Endometrial microvascular endothelial cells (primary cell): ENCODE results near the gene MINK1. TPM values are rescaled to one million over a fixed set of nuclear protein-coding genes. Genes with fewer than 3 reads are reported as not detected.
"Not testable (repeated sequence)": the region's sequence is repeated elsewhere in the genome, so short reads cannot be mapped to it uniquely, and the experiment has no call there.

Experiments
- in situ Hi-C: cut with HindIII; loops from 2 replicates; pipeline ENCODE4 v1.10.0; 2017; ENCODE audit warnings: low sequenced_read_pairs, low pct_unique_long_range_greater_than_20kb; ENCODE audit errors: inconsistent ontology term
- total RNA-seq: library from RNA; depleted of rRNA; stranded (reverse); fragments of >200 nt; gene quantifications from one replicate; pipeline ENCODE4 v1.2.3, GENCODE V29; 2015; ENCODE audit errors: inconsistent ontology term

Gene MINK1
- total RNA-seq, 1 donor from 2014 or later, result 36.4 TPM

DNA sequence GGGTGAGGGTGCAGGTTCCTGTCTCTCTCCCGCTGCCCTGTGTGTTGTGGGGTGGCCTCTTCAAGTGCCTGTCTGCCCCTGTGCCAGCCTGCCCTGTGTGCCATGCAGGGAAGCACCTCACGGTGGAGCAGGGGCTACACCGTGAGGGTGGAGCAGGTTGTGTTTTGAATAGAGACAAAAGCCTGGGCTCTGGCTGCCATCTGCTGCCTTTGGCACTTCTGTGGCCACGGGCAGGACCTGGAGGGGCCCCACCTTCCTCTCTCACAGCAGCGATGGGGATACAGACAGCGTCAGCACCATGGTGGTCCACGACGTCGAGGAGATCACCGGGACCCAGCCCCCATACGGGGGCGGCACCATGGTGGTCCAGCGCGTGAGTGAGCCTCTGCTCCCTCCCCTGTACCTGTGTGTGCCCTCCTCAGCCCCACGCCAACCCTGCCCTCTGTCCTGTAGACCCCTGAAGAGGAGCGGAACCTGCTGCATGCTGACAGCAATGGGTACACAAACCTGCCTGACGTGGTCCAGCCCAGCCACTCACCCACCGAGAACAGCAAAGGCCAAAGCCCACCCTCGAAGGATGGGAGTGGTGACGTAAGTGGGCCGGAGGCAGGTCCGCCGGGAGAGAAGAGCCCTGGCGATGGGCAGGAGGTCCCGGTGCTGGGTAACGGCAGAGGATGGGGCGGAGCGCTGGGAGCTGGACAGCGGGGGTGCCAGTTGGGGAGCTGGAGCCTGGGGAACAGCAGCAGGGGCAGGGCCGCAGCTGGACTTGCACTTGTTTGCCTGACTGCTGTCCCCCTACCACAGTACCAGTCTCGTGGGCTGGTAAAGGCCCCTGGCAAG is 60.8 kb downstream of the MINK1 start:
- in situ Hi-C loops, result no loop called here

DNA sequence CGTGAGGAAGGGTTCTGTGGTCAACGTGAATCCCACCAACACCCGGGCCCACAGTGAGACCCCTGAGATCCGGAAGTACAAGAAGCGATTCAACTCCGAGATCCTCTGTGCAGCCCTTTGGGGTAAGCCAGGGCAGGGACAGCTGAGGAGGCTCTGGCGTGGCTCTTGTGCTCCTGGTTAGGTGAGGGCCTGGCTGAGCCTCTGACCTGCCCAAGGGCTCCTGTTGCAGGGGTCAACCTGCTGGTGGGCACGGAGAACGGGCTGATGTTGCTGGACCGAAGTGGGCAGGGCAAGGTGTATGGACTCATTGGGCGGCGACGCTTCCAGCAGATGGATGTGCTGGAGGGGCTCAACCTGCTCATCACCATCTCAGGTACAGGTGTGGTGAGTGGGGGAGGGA is 62.0 kb downstream of the MINK1 start:
- in situ Hi-C loops, result no loop called here

DNA sequence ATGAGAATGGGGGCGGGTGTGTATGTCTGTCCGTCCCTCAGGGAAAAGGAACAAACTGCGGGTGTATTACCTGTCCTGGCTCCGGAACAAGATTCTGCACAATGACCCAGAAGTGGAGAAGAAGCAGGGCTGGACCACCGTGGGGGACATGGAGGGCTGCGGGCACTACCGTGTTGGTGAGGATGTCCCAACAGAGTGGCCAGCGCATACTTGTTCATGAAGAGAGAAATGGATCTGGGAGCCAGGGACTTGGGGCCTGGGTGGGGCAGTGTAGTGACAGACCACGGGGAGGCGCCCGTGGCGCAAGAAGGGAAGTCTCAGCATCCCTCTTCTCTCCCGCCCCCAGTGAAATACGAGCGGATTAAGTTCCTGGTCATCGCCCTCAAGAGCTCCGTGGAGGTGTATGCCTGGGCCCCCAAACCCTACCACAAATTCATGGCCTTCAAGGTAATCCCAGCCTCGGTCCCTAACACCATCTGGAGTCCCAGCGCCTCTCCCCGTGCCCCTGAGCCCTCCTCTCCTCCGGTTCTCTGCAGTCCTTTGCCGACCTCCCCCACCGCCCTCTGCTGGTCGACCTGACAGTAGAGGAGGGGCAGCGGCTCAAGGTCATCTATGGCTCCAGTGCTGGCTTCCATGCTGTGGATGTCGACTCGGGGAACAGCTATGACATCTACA is 62.7 kb downstream of the MINK1 start:
- in situ Hi-C loops, result no loop called here

DNA sequence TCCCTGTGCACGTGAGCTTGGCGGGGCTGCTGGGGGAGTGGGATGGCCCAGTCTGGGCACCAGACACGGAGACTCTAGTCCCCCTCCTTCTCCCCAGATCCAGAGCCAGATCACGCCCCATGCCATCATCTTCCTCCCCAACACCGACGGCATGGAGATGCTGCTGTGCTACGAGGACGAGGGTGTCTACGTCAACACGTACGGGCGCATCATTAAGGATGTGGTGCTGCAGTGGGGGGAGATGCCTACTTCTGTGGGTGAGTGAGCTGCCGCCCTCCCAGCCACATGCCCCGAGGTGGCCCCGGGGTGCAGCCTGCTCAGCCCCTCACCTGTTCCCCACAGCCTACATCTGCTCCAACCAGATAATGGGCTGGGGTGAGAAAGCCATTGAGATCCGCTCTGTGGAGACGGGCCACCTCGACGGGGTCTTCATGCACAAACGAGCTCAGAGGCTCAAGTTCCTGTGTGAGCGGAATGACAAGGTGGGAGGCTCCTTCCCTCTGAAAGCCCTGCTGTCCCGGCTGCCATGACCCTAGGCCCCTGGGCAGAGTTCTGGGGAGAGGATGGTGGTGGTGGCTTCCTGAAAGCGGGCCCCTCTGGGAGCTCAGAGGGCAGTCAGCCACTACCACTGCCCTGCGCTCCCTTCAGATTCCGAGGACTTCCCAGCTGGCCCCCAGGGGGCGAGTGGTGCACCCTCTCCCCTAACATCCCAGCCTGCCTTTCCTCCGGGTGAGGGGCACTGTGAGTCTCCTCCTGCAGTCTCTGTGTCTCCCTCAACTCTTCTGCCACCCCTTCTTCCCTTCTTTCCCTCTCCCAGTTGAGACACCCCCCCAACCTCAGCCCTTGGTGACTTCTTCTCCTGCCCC is 63.4 kb downstream of the MINK1 start:
- in situ Hi-C loops, result no loop called here

DNA sequence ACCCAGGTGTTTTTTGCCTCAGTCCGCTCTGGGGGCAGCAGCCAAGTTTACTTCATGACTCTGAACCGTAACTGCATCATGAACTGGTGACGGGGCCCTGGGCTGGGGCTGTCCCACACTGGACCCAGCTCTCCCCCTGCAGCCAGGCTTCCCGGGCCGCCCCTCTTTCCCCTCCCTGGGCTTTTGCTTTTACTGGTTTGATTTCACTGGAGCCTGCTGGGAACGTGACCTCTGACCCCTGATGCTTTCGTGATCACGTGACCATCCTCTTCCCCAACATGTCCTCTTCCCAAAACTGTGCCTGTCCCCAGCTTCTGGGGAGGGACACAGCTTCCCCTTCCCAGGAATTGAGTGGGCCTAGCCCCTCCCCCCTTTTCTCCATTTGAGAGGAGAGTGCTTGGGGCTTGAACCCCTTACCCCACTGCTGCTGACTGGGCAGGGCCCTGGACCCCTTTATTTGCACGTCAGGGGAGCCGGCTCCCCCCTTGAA is 64.1 kb downstream of the MINK1 start:
- in situ Hi-C loops, result no loop called here

DNA sequence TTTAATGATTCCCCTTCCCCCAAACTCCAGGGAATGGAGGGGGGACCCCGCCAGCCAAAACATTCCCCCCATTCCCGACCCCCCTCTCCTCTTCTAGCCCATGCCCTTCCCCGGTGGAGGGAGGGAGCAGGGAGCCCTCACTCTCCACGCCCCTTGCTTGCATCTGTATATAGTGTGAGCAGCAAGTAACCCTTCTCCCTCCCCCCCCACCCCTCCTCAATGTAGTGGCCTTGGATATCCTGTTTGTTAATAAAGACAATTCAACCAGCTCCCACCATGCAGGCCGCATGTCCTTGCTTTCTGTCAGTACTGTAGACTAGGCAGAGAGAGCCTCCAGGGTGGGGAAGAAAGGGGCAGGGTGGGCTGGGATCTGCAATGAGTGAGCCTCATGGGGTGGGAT is 64.6 kb downstream of the MINK1 start:
- in situ Hi-C loops, result no loop called here

DNA sequence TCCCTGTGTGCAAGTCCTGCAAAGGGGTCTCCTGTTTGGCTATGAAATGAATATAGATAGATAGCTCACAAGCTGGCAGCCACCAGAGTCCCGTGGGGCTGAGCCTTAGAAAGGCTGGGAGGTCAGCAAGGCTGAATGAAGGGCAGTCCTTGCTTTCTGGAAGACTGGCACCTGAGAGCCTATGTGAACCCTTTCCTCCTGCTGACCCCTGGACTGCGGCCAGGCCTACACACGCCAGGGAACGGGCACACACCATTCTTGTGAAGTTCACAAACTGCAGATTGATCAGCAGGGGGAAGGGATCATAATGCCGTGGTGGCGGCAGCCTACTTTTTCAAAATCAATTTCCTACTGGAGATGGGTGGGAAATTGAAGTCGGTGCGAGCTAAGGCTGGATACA is 65.2 kb downstream of the MINK1 start:
- in situ Hi-C loops, result no loop called here

DNA sequence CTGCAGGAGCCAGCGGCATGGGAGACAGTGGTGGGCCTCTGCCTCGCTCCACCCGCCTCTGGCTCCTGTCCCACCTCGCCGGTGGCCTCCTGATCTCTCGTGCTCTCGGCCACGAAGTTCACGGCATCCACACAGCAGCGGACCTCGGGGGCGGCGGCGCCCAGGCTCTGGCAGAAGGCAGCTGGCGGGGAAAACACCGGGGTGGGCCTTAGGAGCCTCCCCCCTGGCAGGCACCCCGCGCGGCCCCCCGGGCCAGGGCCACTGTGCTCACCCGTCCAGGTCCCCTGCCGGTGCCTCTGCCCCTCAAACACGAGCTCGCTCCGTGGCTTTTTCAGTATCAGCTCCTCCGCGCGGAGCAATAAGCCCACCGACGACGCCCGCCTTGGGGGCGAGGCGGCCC is 65.8 kb downstream of the MINK1 start:
- in situ Hi-C loops, result no loop called here

DNA sequence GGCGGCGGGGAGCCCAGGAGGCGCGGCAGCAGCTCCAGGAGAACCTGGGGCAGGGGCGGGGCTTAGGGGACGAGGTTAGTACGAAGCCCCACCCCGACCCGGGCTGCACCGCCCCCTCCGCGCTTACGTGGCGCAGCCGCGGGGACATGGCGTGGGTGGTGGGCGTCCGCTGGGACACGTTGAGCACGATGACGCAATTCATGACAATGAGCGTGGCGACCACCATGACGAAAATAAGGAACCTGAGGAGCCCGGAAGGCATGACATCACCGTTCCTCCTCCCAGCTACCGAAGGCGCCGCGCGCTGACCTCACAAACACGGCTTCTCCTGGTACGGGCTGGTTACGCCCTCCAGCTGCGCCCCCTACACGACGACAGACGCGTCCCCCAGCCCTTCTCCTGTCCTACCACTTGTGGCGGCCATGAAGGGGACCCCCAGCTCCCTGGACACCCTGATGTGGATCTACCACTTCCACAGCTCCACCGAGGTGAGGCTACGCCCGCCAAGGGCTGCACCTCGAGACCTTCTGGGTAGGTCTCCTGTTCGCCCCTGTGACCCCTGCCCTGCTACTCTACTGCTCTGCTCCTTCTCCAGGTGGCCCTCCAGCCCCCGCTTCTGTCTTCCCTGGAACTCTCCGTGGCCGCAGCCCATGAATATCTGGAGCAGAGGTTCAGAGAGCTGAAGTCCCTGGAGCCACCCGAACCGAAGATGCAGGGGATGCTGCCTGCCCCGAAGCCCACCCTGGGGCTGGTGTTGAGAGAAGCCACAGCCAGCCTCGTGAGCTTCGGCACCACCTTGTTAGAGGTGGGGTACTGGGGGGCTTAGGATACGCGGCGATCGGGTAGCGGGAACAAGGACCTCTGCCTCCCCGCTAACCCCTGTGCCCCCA is 66.4 kb downstream of the MINK1 start, which contains the start of gene C17orf107:
TSS of gene C17orf107 (plus strand) at position 196 of the 890 bp plus-strand sequence. CDS start at position 423, 227 bp downstream.
- in situ Hi-C loops, result no loop called here

DNA sequence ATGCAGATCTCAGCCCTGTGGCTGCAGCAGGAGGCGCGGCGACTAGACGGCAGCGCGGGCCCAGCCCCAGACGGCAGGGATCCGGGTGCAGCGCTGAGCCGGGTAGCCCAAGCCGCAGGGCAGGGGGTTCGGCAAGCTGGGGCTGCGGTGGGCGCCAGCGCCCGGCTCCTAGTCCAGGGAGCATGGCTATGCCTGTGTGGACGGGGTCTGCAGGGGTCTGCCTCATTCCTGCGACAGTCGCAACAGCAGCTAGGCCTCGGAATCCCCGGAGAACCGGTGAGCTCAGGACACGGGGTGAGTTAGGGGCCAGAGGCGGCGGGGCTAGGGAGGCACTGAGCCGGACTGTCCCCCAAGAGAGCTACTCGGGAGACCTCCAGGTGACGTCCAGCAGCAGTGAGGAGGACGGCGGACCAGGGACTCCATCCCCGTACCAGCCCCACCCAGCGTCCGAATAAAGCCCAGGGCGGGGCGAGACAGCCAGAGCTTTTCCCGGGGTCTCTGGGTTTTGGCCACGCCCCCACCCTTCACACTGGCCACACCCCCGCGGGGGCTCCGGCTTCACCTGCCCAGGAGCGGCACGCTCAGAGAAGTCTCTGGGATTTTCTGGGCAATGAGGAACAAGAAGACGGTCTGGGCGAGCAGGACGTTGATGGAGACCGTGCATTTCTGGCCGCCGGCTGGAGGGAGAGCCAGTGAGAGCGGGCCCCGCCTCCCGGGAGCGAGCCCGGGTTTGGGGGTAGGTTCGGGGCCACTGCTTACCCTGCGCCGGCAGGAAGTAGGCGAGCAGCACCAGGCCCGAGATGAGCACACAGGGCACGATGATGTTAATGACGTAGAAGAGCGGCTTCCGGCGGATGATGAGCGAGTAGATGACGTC is 67.3 kb downstream of the MINK1 start:
- in situ Hi-C loops, result no loop called here

DNA sequence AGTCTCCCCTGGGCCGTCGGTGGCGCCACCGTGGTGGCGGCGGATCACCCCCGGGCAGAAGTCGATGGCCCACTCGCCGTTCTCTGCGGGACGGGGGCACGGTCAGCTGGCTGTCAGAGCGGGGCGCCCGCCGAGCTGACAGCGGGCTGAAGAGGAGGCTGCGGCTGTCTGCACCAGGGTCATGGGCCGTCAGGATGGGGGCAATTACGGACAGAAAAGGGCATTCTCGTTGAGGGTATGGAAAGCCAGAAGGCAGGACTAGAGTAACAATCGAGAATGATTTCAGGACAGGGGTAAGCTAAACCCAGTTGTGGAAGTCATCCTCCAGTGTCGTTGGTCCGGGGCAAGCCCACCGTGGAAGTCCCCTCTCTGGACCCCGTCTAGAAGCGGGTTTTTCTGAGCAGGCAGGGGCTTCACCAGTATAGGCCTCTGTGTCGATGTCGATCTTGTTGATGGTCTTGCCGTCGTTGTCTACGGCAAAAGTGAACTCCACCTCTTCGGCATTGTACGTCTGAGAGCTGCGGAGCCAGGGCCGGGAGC is 68.0 kb downstream of the MINK1 start:
- in situ Hi-C loops, result no loop called here

DNA sequence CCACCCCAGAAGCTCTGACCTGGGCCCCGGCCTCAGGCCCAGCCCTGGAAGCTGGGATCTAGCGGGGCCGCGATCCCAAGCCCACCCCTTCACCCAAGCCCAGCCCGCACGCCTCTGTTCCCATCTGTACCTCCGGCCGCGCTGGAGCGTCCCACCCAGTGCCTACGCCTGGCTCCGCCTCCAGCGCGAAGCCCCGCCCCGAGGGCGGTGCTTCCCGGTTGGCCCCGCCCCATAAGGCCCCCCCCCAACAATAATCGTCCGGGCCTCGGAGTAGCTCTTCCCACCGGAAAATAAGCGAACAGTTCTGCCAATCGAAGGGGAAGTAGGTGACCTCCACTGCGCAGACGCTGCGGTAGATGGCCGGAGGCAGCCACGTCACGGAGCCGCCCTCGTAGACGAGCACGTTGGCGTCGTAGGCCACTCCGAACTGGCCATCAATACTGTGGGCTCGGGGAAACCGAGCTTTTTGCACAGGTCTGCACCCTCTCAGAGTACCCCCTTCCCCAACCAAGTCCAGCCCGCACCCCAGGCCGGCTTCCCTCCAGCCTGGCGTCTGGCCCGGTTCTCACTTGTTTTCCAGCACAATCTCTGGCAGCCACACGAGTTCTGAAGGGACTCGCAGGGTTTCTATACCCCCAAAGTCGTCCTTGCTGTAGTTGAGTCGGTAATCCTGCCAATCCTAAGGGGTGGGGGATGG is 68.7 kb downstream of the MINK1 start:
- in situ Hi-C loops, result no loop called here

DNA sequence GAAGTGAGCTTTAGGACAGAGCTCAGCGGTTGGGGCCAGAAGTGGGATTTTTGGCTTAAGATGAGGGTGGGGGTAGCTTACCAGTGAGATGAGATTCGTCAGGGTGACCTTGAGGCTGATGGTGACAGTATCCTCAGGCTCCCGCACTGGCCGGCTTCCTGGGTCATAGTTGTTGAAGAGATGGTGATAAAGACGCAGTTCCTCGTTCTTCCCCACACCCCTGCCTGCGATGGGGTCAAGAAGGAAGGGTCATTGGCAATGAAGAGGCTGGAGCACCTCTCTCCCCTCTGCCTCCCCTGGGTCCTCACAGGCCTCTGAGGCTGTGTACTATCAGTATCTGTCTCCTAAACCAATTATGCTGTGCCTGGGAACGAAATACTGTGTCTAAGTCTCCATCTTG is 69.4 kb downstream of the MINK1 start:
- in situ Hi-C loops, result no loop called here

DNA sequence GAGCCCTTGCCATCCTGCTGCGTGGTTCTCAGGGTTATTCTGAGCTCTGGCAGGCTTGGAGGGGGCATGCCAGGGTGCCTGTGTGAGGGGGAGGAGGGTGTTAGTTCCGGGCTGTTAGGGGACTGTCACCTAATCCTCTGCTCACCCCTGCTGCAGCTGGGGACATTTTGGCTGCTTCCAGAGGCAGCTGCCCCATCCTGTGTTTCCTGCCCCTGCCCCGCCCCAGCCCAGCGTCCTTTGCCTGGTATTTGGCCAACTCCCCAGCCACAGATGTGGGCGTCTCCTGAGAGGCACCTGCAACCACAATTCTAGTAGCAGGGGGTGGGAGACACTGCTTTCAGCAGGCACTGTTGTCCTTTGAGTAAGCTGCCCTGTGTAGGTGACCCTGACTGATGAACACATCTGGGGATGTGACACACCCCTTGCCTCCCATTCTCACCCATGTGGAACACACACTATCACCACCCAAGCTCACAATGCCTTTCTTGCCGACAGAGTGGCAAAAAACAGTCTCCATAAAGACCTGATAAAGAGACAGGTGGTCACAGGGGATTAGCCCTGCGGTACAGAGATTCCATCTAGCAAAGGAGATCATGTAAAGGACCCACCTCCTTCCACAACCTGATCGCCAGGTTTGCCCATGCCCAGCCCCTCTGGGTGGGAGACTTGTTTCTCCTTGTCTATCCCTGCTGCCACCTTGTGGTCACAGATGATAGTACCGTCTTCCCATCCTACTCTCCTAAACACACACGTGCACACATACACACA is 70.1 kb downstream of the MINK1 start, which contains the start of gene CHRNE:
TSS of gene CHRNE (minus strand) at position 48 of the 768 bp plus-strand sequence. CDS start at position 13, 35 bp downstream.
- in situ Hi-C loops, result no loop called here

DNA sequence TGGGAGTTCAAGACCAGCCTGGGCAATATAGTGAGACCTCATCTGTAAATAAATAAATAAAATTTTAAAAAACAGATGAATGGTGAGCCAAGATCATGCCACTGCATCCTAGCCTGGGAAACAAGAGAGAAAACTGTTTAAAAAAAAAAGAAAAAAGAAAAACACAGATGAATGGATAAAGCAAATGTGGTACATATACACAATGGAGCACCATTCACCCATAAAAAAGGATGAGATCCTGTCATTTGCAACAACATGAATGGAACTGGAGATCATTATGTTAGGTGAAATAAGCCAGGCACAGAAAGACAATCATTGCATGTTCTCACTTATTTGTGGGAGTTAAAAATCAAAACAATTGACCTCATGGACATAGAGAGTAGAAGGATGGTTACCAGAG is 73.5 kb downstream of the MINK1 start:
- in situ Hi-C loops, result not testable (repeated sequence)

DNA sequence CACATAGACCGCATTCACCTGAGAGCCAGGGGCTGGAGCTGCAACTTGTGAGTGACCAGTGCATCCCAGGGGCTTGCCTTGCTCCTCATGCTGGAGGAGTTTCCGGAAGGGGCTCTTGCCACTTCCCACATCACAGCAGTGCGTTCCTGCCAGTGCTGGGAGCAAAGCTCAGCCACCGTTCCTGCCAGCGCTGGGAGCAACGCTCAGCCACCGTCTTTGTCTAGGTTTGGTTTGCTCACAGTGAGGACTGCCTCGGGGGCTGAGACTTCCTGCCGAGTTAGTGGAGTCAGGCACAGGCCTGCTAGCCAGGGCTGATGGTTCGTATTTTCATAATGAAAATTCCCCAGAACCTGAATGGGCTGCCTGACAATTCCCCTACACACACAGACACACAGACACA is 75.2 kb downstream of the MINK1 start:
- in situ Hi-C loops, result no loop called here
